Middle frontal gyrus (tissue), 1 donor: ENCODE data around the gene TRIM54.

ENCODE experiments used
- DNase-seq: peaks from one replicate; pipeline ENCODE4 v3.0.0-alpha.2; 2015; ENCODE audit warnings: low spot score; ENCODE audit errors: extremely low spot score

Gene TRIM54

GRCh38 chr2:27353762-27354596 lies 71.8 kb downstream of the TRIM54 start:
- no peak for DNase-seq

- DNase-seq: no peak
Observed at GRCh38 chr2:27354597-27354927, 72.3 kb downstream of the TRIM54 start.

- DNase-seq: no peak
Observed at GRCh38 chr2:27356056-27356381, 73.8 kb downstream of the TRIM54 start.

- peak; percentile 96 for DNase-seq
Observed at GRCh38 chr2:27356382-27357181, 74.4 kb downstream of the TRIM54 start, which contains the start of gene GTF3C2. GTF3C2 (minus strand) TSS chr2:27356764; CDS start chr2:27343554, 13,210 bp downstream.
